Prostate gland (tissue), 2 donors: ENCODE results near the gene CDC25A. TPM values are rescaled to one million over a fixed set of nuclear protein-coding genes. Genes with fewer than 3 reads are reported as not detected.

Source experiments
- DNase-seq: peaks from one replicate; pipeline ENCODE4 v3.0.0-alpha.2; 2019; ENCODE audit warnings: low spot score
- H3K27ac ChIP-seq, 2 donors: fragments of 200-600 bp; sonication (generic); 2 replicates each; pipeline ENCODE4 v1.5.1; 2017 to 2019
- H3K27me3 ChIP-seq: fragments of 200-600 bp; sonication (generic); replicated peaks from 2 replicates; pipeline ENCODE4 v1.5.1; 2019; ENCODE audit not compliant: insufficient read depth
- H3K36me3 ChIP-seq, 2 donors: fragments of 200-600 bp; sonication (generic); 1 replicate in 1 of 2; 2 replicates in 1 of 2; pipeline versions ENCODE4 v1.5.1 to v1.8.1; 2017 to 2019
- H3K4me1 ChIP-seq: fragments of 200-600 bp; sonication (generic); replicated peaks from 2 replicates; pipeline ENCODE4 v1.5.1; 2019
- H3K4me3 ChIP-seq, 2 donors: fragments of 200-600 bp; sonication (generic); 2 replicates each; pipeline ENCODE4 v1.5.1; 2017 to 2019
- H3K9me3 ChIP-seq: fragments of 200-600 bp; sonication (generic); 2 replicates; pipeline ENCODE4 v1.5.1; 2017
- CTCF ChIP-seq, 4 experiments: fragments of 200-600 bp in 2 of 4; fragments of 450-650 bp in 2 of 4; sonication (generic) in 2 of 4; IDR thresholded peaks; 1 replicate in 3 of 4; 2 replicates in 1 of 4; pipeline ENCODE4 v1.5.1; 2016 to 2019; ENCODE audit warnings: antibody characterized with exemption in 4 of 4, mild to moderate bottlenecking in 2 of 4, moderate library complexity in 2 of 4
- POLR2A ChIP-seq: fragments of 450-650 bp; IDR thresholded peaks from one replicate; pipeline ENCODE4 v1.6.1; 2016; ENCODE audit warnings: antibody characterized with exemption, mild to moderate bottlenecking
- POLR2AphosphoS5 ChIP-seq: sonication (generic); formaldehyde crosslinking; IDR thresholded peaks from one replicate; pipeline ENCODE4 v1.6.1; 2017; ENCODE audit warnings: antibody characterized with exemption
- WGBS: methylation state at CpG from one replicate; pipeline ENCODE4 v1.1.5; 2018; 5-methylcytosine and 5-hydroxymethylcytosine counted together
- intact Hi-C: fragments of 100-400 bp; cut with DNase I; formaldehyde crosslinking; loops from one replicate; pipeline ENCODE4 v1.14.2; 2022
- total RNA-seq, 2 donors: library from RNA; depleted of rRNA; stranded (reverse); fragments of >200 nt; gene quantifications; one replicate each; pipeline ENCODE4 v1.1.0, GENCODE V29; 2016

Gene CDC25A
- total RNA-seq, 2 donors from 2014 or later: 9.9 to 32.2 TPM

DNA sequence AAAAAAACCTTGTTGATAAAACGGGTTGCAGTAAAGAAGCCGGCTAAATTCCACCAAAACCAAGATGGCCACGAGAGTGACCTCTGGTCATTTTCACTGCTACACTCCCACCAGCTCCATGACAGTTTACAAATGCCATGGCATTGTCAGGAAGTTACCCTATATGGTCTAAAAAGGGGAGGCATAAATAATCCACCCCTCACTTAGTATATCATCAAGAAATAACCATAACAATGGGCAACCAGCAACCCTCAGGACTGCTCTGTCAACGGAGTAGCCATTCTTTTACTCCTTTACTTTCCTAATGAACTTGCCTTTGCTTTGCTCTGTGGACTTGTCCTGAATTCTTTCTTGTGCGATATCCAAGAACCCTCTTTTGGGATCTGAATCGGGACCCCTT is 14.4 kb upstream of the CDC25A start:
- Histone ChIP-seq H3K27me3 (no peaks in the 10 kb centered on the region), H3K4me3 (no peak overlapping the region), H3K4me1 (no peaks in the 10 kb centered on the region), H3K9me3 (no peaks in the 10 kb centered on the region), H3K36me3 (no peaks in the 10 kb centered on the region), H3K27ac (no peak overlapping the region)
- TF ChIP-seq CTCF (IDR thresholded peaks at IDR 0.05) (no peak), POLR2A (no peak), POLR2AphosphoS5 (no peak)
- DNase-seq: no peak
- 81% methylated on average over 6 of the region's 6 CpGs for WGBS
- intact Hi-C loops: no loop called here

DNA sequence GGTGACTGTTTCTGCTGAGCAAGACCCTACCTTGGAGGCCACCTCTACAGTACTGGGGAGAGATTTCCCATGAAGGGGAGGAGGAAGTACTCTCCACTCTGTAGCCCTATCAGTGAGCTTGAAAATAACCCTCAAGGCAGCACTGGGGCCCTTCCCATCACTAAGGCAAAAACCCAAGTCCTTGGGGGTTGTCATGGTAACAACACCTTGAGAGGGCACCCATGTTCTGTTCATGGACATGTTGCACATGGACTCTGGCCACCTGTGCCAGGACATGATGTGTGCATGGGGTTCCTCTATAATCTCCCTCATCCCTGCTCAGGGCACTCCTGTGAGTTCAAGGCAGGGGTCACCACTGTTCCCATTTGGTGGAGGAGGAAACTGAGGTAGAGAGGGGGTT is 10.9 kb upstream of the CDC25A start:
- H3K9me3 ChIP-seq: no peaks in the 10 kb centered on the region
- no peak for DNase-seq
- no peaks in the 10 kb centered on the region for H3K27me3 ChIP-seq
- H3K27ac ChIP-seq: no peak overlapping the region
- H3K4me1 ChIP-seq: no peaks in the 10 kb centered on the region
- no peak overlapping the region for H3K4me3 ChIP-seq
- intact Hi-C loops: no loop called here
- TF ChIP-seq POLR2AphosphoS5 (no peak), CTCF (IDR thresholded peaks at IDR 0.05) (no peak), POLR2A (no peak)
- H3K36me3 ChIP-seq: no peaks in the 10 kb centered on the region

DNA sequence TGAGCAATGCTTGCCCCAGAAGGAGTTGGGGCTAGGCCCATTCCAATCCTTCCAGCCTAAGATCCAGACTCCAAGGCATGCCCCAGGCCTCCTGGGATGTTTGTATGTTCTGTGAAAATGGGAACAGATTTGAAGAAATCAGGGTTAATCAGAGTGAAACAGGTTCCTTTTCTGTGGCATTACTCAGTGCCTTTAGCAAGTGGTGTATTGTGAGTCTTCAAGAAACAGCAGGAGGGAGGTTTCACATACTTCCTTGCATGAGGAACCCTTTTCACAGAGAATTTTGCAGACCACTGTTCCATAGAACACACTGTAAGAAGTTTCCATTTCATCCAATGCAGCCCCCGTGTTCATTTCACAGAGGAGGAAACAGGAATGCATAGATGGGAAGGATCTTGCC is 8.4 kb upstream of the CDC25A start:
- H3K27me3 ChIP-seq: no peaks in the 10 kb centered on the region
- WGBS: 90% methylated on average over 1 of the region's 1 CpG
- no peaks in the 10 kb centered on the region for H3K9me3 ChIP-seq
- no peak for DNase-seq
- H3K27ac ChIP-seq: no peak overlapping the region
- no peaks in the 10 kb centered on the region for H3K36me3 ChIP-seq
- TF ChIP-seq POLR2A: no peak
- TF ChIP-seq CTCF (IDR thresholded peaks at IDR 0.05): no peak
- H3K4me1 ChIP-seq: no peaks in the 10 kb centered on the region
- intact Hi-C loops: no loop called here
- no peak overlapping the region for H3K4me3 ChIP-seq

DNA sequence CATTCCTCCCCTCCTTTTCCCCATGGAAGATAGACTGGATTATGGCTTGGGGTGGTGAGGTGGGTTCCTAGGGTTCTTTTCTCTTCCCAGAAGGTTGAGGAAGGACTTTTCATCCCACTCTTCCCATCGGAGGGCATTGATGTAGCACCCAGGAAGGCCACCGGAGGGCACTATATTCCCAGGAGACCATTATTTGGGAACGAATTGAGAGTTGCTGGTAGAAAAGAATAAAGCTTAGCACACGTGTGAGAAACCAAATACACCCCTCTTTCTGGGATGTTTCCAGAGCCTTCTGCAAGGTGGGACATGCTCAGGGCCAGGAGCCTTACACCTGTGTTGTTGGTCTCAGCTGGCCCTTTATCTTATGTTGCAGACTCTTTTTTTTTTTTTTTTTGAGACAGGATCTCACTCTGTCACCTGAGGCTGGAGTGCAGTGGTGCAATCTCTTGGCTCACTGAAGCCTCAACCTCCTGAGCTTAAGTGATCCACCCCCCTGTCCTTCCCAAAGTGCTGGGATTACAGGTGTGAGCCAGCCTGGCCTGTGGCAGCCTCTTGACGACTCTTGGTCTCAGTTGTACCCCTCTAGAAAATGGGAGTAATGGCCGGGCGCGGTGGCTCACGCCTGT is 6.3 kb upstream of the CDC25A start:
- peak; percentile 66 for DNase-seq
- TF ChIP-seq CTCF (IDR thresholded peaks at IDR 0.05) (peak in 3 of 4 experiments; percentile 73 to 82 (median 79)), POLR2A (no peak), POLR2AphosphoS5 (peak; percentile 75)
- no peaks in the 10 kb centered on the region for H3K27me3 ChIP-seq

GRCh38 chr3:48190911-48191310 is 2.7 kb upstream of the CDC25A start:
- 93% methylated on average over 3 of the region's 3 CpGs for WGBS
- no peaks in the 10 kb centered on the region for H3K36me3 ChIP-seq
- intact Hi-C loops: loop anchor here (5.0 kb wide), 1 partner anchor 246 kb away; no protein-coding TSS in a partner anchor
- no peak for DNase-seq
- no peaks in the 10 kb centered on the region for H3K27me3 ChIP-seq
- H3K9me3 ChIP-seq: no peaks in the 10 kb centered on the region
- H3K27ac ChIP-seq: no peak overlapping the region
- peaks cover 3% of the 10 kb centered on the region for H3K4me1 ChIP-seq
- no peak overlapping the region for H3K4me3 ChIP-seq
- TF ChIP-seq POLR2AphosphoS5 (no peak), CTCF (IDR thresholded peaks at IDR 0.05) (no peak), POLR2A (no peak)

More for the DNA sequence above, 6.3 kb upstream of the CDC25A start:
- Histone ChIP-seq H3K9me3 (no peaks in the 10 kb centered on the region), H3K36me3 (no peaks in the 10 kb centered on the region), H3K4me1 (no peaks in the 10 kb centered on the region), H3K4me3 (no peak overlapping the region), H3K27ac (no peak overlapping the region)
- intact Hi-C loops: loop anchor here (5.0 kb wide), 1 partner anchor 243 kb away; no protein-coding TSS in a partner anchor
- WGBS: 46% methylated on average over 9 of the region's 9 CpGs
